Adipocyte (in vitro differentiated cells): ENCODE data around the gene TBCE.

Experiments used
- DNase-seq: peaks from one replicate; pipeline ENCODE4 v3.0.0-alpha.2; 2015; ENCODE audit warnings: low read depth
- H3K27me3 ChIP-seq: replicated peaks from 2 replicates; pipeline ENCODE4 v1.7.0; 2013; ENCODE audit warnings: mild to moderate bottlenecking, low read length, moderate library complexity; ENCODE audit not compliant: control insufficient read depth, insufficient read depth
- H3K36me3 ChIP-seq: 2 replicates; pipeline ENCODE4 v1.7.0; 2013; ENCODE audit warnings: low read length, mild to moderate bottlenecking, moderate library complexity; ENCODE audit not compliant: control insufficient read depth, insufficient read depth, severe bottlenecking
- H3K4me1 ChIP-seq: 2 replicates; pipeline ENCODE4 v1.7.0; 2013; ENCODE audit warnings: mild to moderate bottlenecking, low read length, moderate library complexity; ENCODE audit not compliant: control insufficient read depth, insufficient read depth
- H3K4me3 ChIP-seq: 2 replicates; pipeline ENCODE4 v1.7.0; 2013; ENCODE audit warnings: mild to moderate bottlenecking, low read length, moderate library complexity
- H3K9ac ChIP-seq: 2 replicates; pipeline ENCODE4 v1.7.0; 2013; ENCODE audit warnings: mild to moderate bottlenecking, low read length, moderate library complexity
- H3K9me3 ChIP-seq: 2 replicates; pipeline ENCODE4 v1.7.0; 2013; ENCODE audit warnings: mild to moderate bottlenecking, low read length, moderate library complexity; ENCODE audit not compliant: control insufficient read depth

The TBCE gene

GRCh38 chr1:235329139-235329902, 37.9 kb upstream of the TBCE start:
- H3K9ac ChIP-seq = peak overlapping the region; percentile 88
- no peaks in the 10 kb centered on the region for H3K9me3 ChIP-seq
- DNase-seq = peak; percentile 77
- no peaks in the 10 kb centered on the region for H3K27me3 ChIP-seq
- peak overlapping the region; percentile 90 for H3K4me3 ChIP-seq
- H3K4me1 ChIP-seq = peaks cover 40% of the 10 kb centered on the region
- no peaks in the 10 kb centered on the region for H3K36me3 ChIP-seq

GRCh38 chr1:235330918-235331285, 36.3 kb upstream of the TBCE start:
- H3K27me3 ChIP-seq = no peaks in the 10 kb centered on the region
- peaks cover 28% of the 10 kb centered on the region for H3K4me1 ChIP-seq
- DNase-seq = no peak
- peak overlapping the region; percentile 90 for H3K4me3 ChIP-seq
- peaks cover 6% of the 10 kb centered on the region for H3K36me3 ChIP-seq
- no peaks in the 10 kb centered on the region for H3K9me3 ChIP-seq
- peak overlapping the region; percentile 88 for H3K9ac ChIP-seq

- H3K4me3 ChIP-seq = peak overlapping the region; percentile 40
- peak overlapping the region; percentile 88 for H3K9ac ChIP-seq
- H3K4me1 ChIP-seq = peaks cover 23% of the 10 kb centered on the region
- no peaks in the 10 kb centered on the region for H3K27me3 ChIP-seq
- peak; percentile 11 for DNase-seq
- peaks cover 8% of the 10 kb centered on the region for H3K36me3 ChIP-seq
- H3K9me3 ChIP-seq = no peaks in the 10 kb centered on the region
Observed at GRCh38 chr1:235331401-235331800, 35.8 kb upstream of the TBCE start.

- no peak for DNase-seq
- Histone ChIP-seq H3K36me3 (peaks cover 30% of the 10 kb centered on the region), H3K4me3 (no peak overlapping the region), H3K4me1 (peaks cover 4% of the 10 kb centered on the region), H3K9ac (no peak overlapping the region), H3K9me3 (no peaks in the 10 kb centered on the region), H3K27me3 (no peaks in the 10 kb centered on the region)
Observed at GRCh38 chr1:235336903-235337302, 30.3 kb upstream of the TBCE start.

- DNase-seq = no peak
- H3K27me3 ChIP-seq = no peaks in the 10 kb centered on the region
- peaks cover 44% of the 10 kb centered on the region for H3K36me3 ChIP-seq
- no peaks in the 10 kb centered on the region for H3K9me3 ChIP-seq
- H3K4me3 ChIP-seq = no peak overlapping the region
- H3K9ac ChIP-seq = no peak overlapping the region
- no peaks in the 10 kb centered on the region for H3K4me1 ChIP-seq
Observed at GRCh38 chr1:235339746-235340145, 27.5 kb upstream of the TBCE start.

GRCh38 chr1:235341334-235341733, 25.9 kb upstream of the TBCE start:
- H3K36me3 ChIP-seq = peaks cover 39% of the 10 kb centered on the region
- no peaks in the 10 kb centered on the region for H3K4me1 ChIP-seq
- no peak overlapping the region for H3K4me3 ChIP-seq
- no peaks in the 10 kb centered on the region for H3K9me3 ChIP-seq
- H3K9ac ChIP-seq = no peak overlapping the region
- no peak for DNase-seq
- no peaks in the 10 kb centered on the region for H3K27me3 ChIP-seq

GRCh38 chr1:235342039-235342438, 25.2 kb upstream of the TBCE start:
- H3K27me3 ChIP-seq = no peaks in the 10 kb centered on the region
- no peaks in the 10 kb centered on the region for H3K9me3 ChIP-seq
- H3K36me3 ChIP-seq = peaks cover 32% of the 10 kb centered on the region
- no peaks in the 10 kb centered on the region for H3K4me1 ChIP-seq
- DNase-seq = no peak
- H3K9ac ChIP-seq = no peak overlapping the region
- no peak overlapping the region for H3K4me3 ChIP-seq

GRCh38 chr1:235342471-235342870, 24.8 kb upstream of the TBCE start:
- Histone ChIP-seq H3K9ac (no peak overlapping the region), H3K27me3 (no peaks in the 10 kb centered on the region), H3K9me3 (no peaks in the 10 kb centered on the region), H3K36me3 (peaks cover 30% of the 10 kb centered on the region), H3K4me3 (no peak overlapping the region), H3K4me1 (no peaks in the 10 kb centered on the region)
- DNase-seq = no peak

- Histone ChIP-seq H3K4me3 (no peak overlapping the region), H3K36me3 (peaks cover 19% of the 10 kb centered on the region), H3K27me3 (no peaks in the 10 kb centered on the region), H3K4me1 (no peaks in the 10 kb centered on the region), H3K9me3 (no peaks in the 10 kb centered on the region), H3K9ac (no peak overlapping the region)
- no peak for DNase-seq
Observed at GRCh38 chr1:235343726-235344125, 23.5 kb upstream of the TBCE start.

GRCh38 chr1:235351441-235351840, 15.8 kb upstream of the TBCE start:
- Histone ChIP-seq H3K9ac (no peak overlapping the region), H3K4me3 (no peak overlapping the region), H3K27me3 (no peaks in the 10 kb centered on the region), H3K4me1 (no peaks in the 10 kb centered on the region), H3K9me3 (no peaks in the 10 kb centered on the region), H3K36me3 (no peaks in the 10 kb centered on the region)
- no peak for DNase-seq

- DNase-seq = no peak
- Histone ChIP-seq H3K4me1 (no peaks in the 10 kb centered on the region), H3K27me3 (no peaks in the 10 kb centered on the region), H3K9me3 (no peaks in the 10 kb centered on the region), H3K4me3 (no peak overlapping the region), H3K9ac (no peak overlapping the region), H3K36me3 (no peaks in the 10 kb centered on the region)
Observed at GRCh38 chr1:235351898-235352297, 15.3 kb upstream of the TBCE start.
